MM.1S (cell line): Measurements from ENCODE around the gene TEAD4.

Experiments used
- EZH2 ChIP-seq: fragments of 300-600 bp; sonication (generic); optimal IDR thresholded peaks from 2 replicates; pipeline ENCODE3; 2017; ENCODE audit warnings: low read depth, mild to moderate bottlenecking, antibody characterized with exemption, low read length, mixed read lengths
- EZH2phosphoT487 ChIP-seq: fragments of 300-600 bp; sonication (generic); IDR thresholded peaks from 2 replicates; pipeline ENCODE4 v1.6.1; 2018; ENCODE audit warnings: antibody characterized with exemption, low read length
- TF ChIP-seq, protein P1 (sequence below): fragments of 300-600 bp; sonication (generic); IDR thresholded peaks from 2 replicates; pipeline ENCODE4 v1.5.1; 2016; ENCODE audit warnings: antibody characterized with exemption, low read length, mixed read lengths

DNA sequence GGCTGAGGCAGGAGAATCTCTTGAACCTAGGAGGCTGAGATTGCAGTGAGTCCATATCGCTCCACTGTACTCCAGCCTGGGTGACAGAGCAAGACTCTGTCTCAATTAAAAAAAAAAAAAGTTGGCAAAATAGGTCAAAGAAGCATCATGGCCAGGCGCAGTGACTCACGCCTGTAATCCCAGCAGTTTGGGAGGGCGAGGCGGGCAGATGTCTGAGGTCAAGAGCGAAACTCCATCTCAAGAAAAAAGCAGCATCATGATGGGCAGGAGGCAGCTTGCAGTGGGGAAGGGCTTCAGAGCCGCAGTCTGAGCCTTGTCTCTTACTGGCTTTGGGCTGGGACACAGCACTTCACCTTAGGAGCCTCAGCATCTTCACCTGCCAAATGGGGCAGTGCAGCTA, 21.4 kb downstream of the TEAD4 start:
- TF ChIP-seq EZH2 (no peak), EZH2phosphoT487 (no peak)
- TF ChIP-seq, protein P1, sequence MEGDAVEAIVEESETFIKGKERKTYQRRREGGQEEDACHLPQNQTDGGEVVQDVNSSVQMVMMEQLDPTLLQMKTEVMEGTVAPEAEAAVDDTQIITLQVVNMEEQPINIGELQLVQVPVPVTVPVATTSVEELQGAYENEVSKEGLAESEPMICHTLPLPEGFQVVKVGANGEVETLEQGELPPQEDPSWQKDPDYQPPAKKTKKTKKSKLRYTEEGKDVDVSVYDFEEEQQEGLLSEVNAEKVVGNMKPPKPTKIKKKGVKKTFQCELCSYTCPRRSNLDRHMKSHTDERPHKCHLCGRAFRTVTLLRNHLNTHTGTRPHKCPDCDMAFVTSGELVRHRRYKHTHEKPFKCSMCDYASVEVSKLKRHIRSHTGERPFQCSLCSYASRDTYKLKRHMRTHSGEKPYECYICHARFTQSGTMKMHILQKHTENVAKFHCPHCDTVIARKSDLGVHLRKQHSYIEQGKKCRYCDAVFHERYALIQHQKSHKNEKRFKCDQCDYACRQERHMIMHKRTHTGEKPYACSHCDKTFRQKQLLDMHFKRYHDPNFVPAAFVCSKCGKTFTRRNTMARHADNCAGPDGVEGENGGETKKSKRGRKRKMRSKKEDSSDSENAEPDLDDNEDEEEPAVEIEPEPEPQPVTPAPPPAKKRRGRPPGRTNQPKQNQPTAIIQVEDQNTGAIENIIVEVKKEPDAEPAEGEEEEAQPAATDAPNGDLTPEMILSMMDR, result no peak
